Measurements from ENCODE around the gene CXCL1.

GRCh38 chr4:73852771-73853170 lies 16.4 kb upstream of the CXCL1 start:
- TF ChIP-seq CTCF (IDR thresholded peaks at IDR 0.05) (no peak), POLR2AphosphoS5 (IDR thresholded peaks at IDR 0.05) (no peak), POLR2A (IDR thresholded peaks at IDR 0.05; ENCODE audit: low read depth) (no peak)

Data from esophagus muscularis mucosa (tissue), 3 donors.